HG03571 (cell line): ENCODE measurements around the gene CHAC2.
"Not testable (repeated sequence)": the region's sequence is repeated elsewhere in the genome, so short reads cannot be mapped to it uniquely, and the experiment has no call there.

ENCODE experiments used
- ATAC-seq: cut with Tn5 transposase; IDR thresholded peaks from one replicate; pipeline ENCODE4 v1.9.1; 2021; ENCODE audit not compliant: unreplicated experiment

CHAC2 gene

GRCh38 chr2:53767405-53768241 lies at the start of gene CHAC2:
Gene CHAC2 (plus strand): TSS chr2:53767804. CDS start chr2:53767887, 83 bp downstream.
- ATAC-seq: peak; percentile 93

- not testable (repeated sequence) for ATAC-seq
These were observed 46.7 kb upstream of the CHAC2 start for GRCh38 chr2:53720944-53721343.

GRCh38 chr2:53724536-53724935 lies 43.1 kb upstream of the CHAC2 start:
- ATAC-seq: no peak

GRCh38 chr2:53725662-53726061 lies 41.9 kb upstream of the CHAC2 start:
- no peak for ATAC-seq

- ATAC-seq: no peak
These were observed 39.7 kb upstream of the CHAC2 start for GRCh38 chr2:53727921-53728320.

GRCh38 chr2:53729143-53729762 lies 38.4 kb upstream of the CHAC2 start:
- ATAC-seq: no peak

- no peak for ATAC-seq
These were observed 30.5 kb upstream of the CHAC2 start for GRCh38 chr2:53737091-53737490.

- no peak for ATAC-seq
These were observed 28.6 kb upstream of the CHAC2 start for GRCh38 chr2:53739032-53739431.

- no peak for ATAC-seq
These were observed 27.4 kb upstream of the CHAC2 start for GRCh38 chr2:53740170-53740569.

- no peak for ATAC-seq
These were observed 23.1 kb upstream of the CHAC2 start for GRCh38 chr2:53744395-53745065.

GRCh38 chr2:53750041-53750768 lies 17.4 kb upstream of the CHAC2 start:
- ATAC-seq: no peak

GRCh38 chr2:53751728-53752127 lies 15.9 kb upstream of the CHAC2 start:
- peak; percentile 85 for ATAC-seq

- no peak for ATAC-seq
These were observed 15.2 kb upstream of the CHAC2 start for GRCh38 chr2:53752385-53752784.

GRCh38 chr2:53753041-53753440 lies 14.6 kb upstream of the CHAC2 start:
- no peak for ATAC-seq

- no peak for ATAC-seq
These were observed 12.5 kb upstream of the CHAC2 start for GRCh38 chr2:53755121-53755520.

GRCh38 chr2:53756644-53757043 lies 11.0 kb upstream of the CHAC2 start:
- ATAC-seq: no peak

- not testable (repeated sequence) for ATAC-seq
These were observed 10.4 kb upstream of the CHAC2 start for GRCh38 chr2:53757206-53757605.

- no peak for ATAC-seq
These were observed 1.8 kb upstream of the CHAC2 start for GRCh38 chr2:53765767-53766166.

- ATAC-seq: peak; percentile 48
These were observed 588 bp downstream of the CHAC2 start for GRCh38 chr2:53768242-53768542.

GRCh38 chr2:53769318-53769945 lies 1.8 kb downstream of the CHAC2 start:
- ATAC-seq: no peak

- ATAC-seq: no peak
These were observed 2.7 kb downstream of the CHAC2 start for GRCh38 chr2:53770264-53770663.
